Endothelial cell of umbilical vein (primary cell): ENCODE data around the gene MAST4. TPM values are rescaled to one million over a fixed set of nuclear protein-coding genes. Genes with fewer than 3 reads are reported as not detected.
A peak's percentile ranks its signal among the peaks of the same experiment; 100 is the strongest.

Source experiments
- BruUV-seq: library from RNA; stranded (reverse); fragments of 400-500 nt; replicated peaks from 2 replicates; lab custom pipeline; 2021; lab: Mats Ljungman, UMichigan
- CTCF ChIA-PET: fragments of 300-600, 350-600 bp; sonication (Branson Sonifier 250); formaldehyde crosslinking; loops from one replicate; lab custom pipeline; 2021; ENCODE audit warnings: antibody characterized with exemption, inconsistent platforms; lab: Charles Lee
- POLR2A ChIA-PET: fragments of 300-600, 350-600 bp; sonication (Branson Sonifier 250); formaldehyde crosslinking; loops from one replicate; lab custom pipeline; 2021; ENCODE audit warnings: antibody characterized with exemption, inconsistent platforms; lab: Charles Lee
- DNase-seq: peaks from one replicate; pipeline ENCODE4 v3.0.0-alpha.2; 2011; ENCODE audit warnings: low read depth, low spot score
- FAIRE-seq: peaks from 2 replicates; lab custom pipeline; 2011; peaks lifted over from hg19 to GRCh38; lab: Jason Lieb, UNC
- H2AFZ ChIP-seq: 2 replicates; pipeline ENCODE4 v1.6.0; 2012; ENCODE audit warnings: low read depth, low read length, control low read depth, inconsistent platforms
- H3K27ac ChIP-seq: 2 replicates; pipeline ENCODE4 v1.5.1; 2011; ENCODE audit warnings: low read depth, mild to moderate bottlenecking, control low read depth, low read length, moderate library complexity; ENCODE audit not compliant: insufficient read depth
- H3K27me3 ChIP-seq, 2 experiments: 2 replicates each; pipeline versions ENCODE4 v1.6.0 to v1.6.1; 2011; ENCODE audit warnings: low read length in 2 of 2, mixed read lengths in 1 of 2; ENCODE audit not compliant: control insufficient read depth in 2 of 2, insufficient read depth in 2 of 2
- H3K36me3 ChIP-seq, 2 experiments: 2 replicates in 1 of 2; 3 replicates in 1 of 2; pipeline ENCODE4 v1.5.1; 2011; ENCODE audit warnings: low read length in 2 of 2, mild to moderate bottlenecking in 1 of 2, moderate library complexity in 1 of 2; ENCODE audit not compliant: control insufficient read depth in 2 of 2, insufficient read depth in 2 of 2; ENCODE audit errors: extremely low read depth in 1 of 2
- H3K4me1 ChIP-seq: 3 replicates; pipeline ENCODE4 v1.5.1; 2011; ENCODE audit warnings: mild to moderate bottlenecking, low read length; ENCODE audit not compliant: control insufficient read depth, insufficient read depth; ENCODE audit errors: extremely low read depth
- H3K4me2 ChIP-seq: 2 replicates; pipeline ENCODE4 v1.6.1; 2011; ENCODE audit warnings: low read length, control low read depth, mixed read lengths; ENCODE audit not compliant: insufficient read depth
- H3K4me3 ChIP-seq, 3 experiments: fragments of 200-600 bp in 1 of 3; sonication (generic), shearing (Covaris generic) in 1 of 3; replicated peaks in 1 of 3; 2 replicates each; pipeline ENCODE4 v1.5.1; 2011 to 2016; ENCODE audit warnings: control low read depth in 3 of 3, low read length in 3 of 3, mild to moderate bottlenecking in 2 of 3, inconsistent platforms in 1 of 3, low read depth in 1 of 3, moderate library complexity in 1 of 3; ENCODE audit not compliant: insufficient read depth in 1 of 3
- H3K79me2 ChIP-seq: 2 replicates; pipeline ENCODE4 v1.6.0; 2012; ENCODE audit warnings: low read length, inconsistent platforms; ENCODE audit not compliant: control insufficient read depth, insufficient read depth
- H3K9ac ChIP-seq: replicated peaks from 2 replicates; pipeline ENCODE3; 2011; ENCODE audit warnings: low read length, control low read depth; ENCODE audit not compliant: insufficient read depth; ENCODE audit errors: extremely low read depth
- H3K9me1 ChIP-seq: replicated peaks from 3 replicates; pipeline ENCODE4 v1.6.0; 2011; ENCODE audit warnings: mild to moderate bottlenecking, low read length; ENCODE audit not compliant: control insufficient read depth, insufficient read depth; ENCODE audit errors: extremely low read depth
- H3K9me3 ChIP-seq: replicated peaks from 2 replicates; pipeline ENCODE4 v1.5.1; 2012; ENCODE audit warnings: low read length, inconsistent platforms; ENCODE audit not compliant: control insufficient read depth, insufficient read depth
- H4K20me1 ChIP-seq: replicated peaks from 2 replicates; pipeline ENCODE3; 2011; ENCODE audit warnings: mild to moderate bottlenecking, low read length; ENCODE audit not compliant: control insufficient read depth, insufficient read depth; ENCODE audit errors: extremely low read depth
- CTCF ChIP-seq, 2 donors: IDR thresholded peaks; 1 replicate in 1 of 2; 2 replicates in 1 of 2; pipeline ENCODE4 v1.5.1; 2011; ENCODE audit warnings: low read length in 2 of 2, mild to moderate bottlenecking in 2 of 2, moderate library complexity in 2 of 2, control low read depth in 1 of 2, inconsistent platforms in 1 of 2, low read depth in 1 of 2; ENCODE audit not compliant: insufficient read depth in 1 of 2; ENCODE audit errors: extremely low read depth in 1 of 2
- EZH2 ChIP-seq: IDR thresholded peaks from 2 replicates; pipeline ENCODE4 v1.6.1; 2012; ENCODE audit warnings: borderline replicate concordance, low read depth, mild to moderate bottlenecking, moderate library complexity, low read length, inconsistent platforms; ENCODE audit not compliant: severe bottlenecking
- FOS ChIP-seq: IDR thresholded peaks from 2 replicates; pipeline ENCODE4 v1.6.1; 2011; ENCODE audit warnings: mild to moderate bottlenecking, low read length, moderate library complexity, borderline replicate concordance; ENCODE audit not compliant: insufficient read depth
- GATA2 ChIP-seq: IDR thresholded peaks from 2 replicates; pipeline ENCODE4 v1.7.0; 2011; ENCODE audit warnings: low read depth, mild to moderate bottlenecking, moderate library complexity, mixed read lengths, low read length; ENCODE audit not compliant: insufficient read length, insufficient read depth
- JUN ChIP-seq: IDR thresholded peaks from 2 replicates; pipeline ENCODE4 v1.6.1; 2011; ENCODE audit warnings: borderline replicate concordance, low read depth; ENCODE audit not compliant: insufficient read length, insufficient read depth
- MAX ChIP-seq: IDR thresholded peaks from 2 replicates; pipeline ENCODE4 v1.6.1; 2011; ENCODE audit not compliant: insufficient read depth, insufficient read length
- MYC ChIP-seq: IDR thresholded peaks from one replicate; pipeline ENCODE4 v1.6.1; 2011; ENCODE audit warnings: mild to moderate bottlenecking, low read depth, low read length
- POLR2A ChIP-seq: IDR thresholded peaks from 2 replicates; pipeline ENCODE4 v1.6.1; 2012; ENCODE audit warnings: low read depth, mild to moderate bottlenecking, control low read depth, low read length
- POLR2AphosphoS5 ChIP-seq: IDR thresholded peaks from 2 replicates; pipeline ENCODE4 v1.6.1; 2012; ENCODE audit warnings: low read depth, mild to moderate bottlenecking, control low read depth, low read length, moderate library complexity; ENCODE audit not compliant: insufficient read depth
- dilution Hi-C: fragments of 300-500 bp; cut with MboI; formaldehyde crosslinking; loops from one replicate; pipeline ENCODE4 v1.15.0; 2019; ENCODE audit warnings: low sequenced_read_pairs; ENCODE audit not compliant: extremely low pct_ligation_motif_present
- intact Hi-C: fragments of 100-400 bp; cut with micrococcal nuclease; formaldehyde crosslinking; loops from one replicate; pipeline ENCODE4 v1.10.0; 2022
- polyA plus RNA-seq, 4 experiments: library from polyadenylated mRNA; depleted of rRNA in 3 of 4; stranded (reverse) in 3 of 4; unstranded in 1 of 4; fragments of >200 nt; gene quantifications; 2 replicates each; pipeline versions ENCODE4 v1.2.1 to v1.2.3, GENCODE V29; 2011 to 2012; ENCODE audit warnings: missing spikeins in 1 of 4
- total RNA-seq: library from RNA; stranded (reverse); gene quantifications from 2 replicates; pipeline ENCODE4 v1.2.3, GENCODE V29; 2021

MAST4 gene
- total and polyA plus RNA-seq, 2 donors (not counting 3 experiments of a cell fraction or from before 2014, with no cell fraction given) = 40.2 to 116 TPM

GRCh38 chr5:67063791-67064190 lies 467.6 kb downstream of the MAST4 start:
- peaks cover 52% of the 10 kb centered on the region for H3K79me2 ChIP-seq
- TF ChIP-seq FOS (peak; percentile 85), JUN (peak; percentile 82), CTCF (IDR thresholded peaks at IDR 0.05; ENCODE audit: extremely low read depth in 1 of 2, insufficient read depth in 1 of 2, low read depth in 1 of 2, low read length in 2 of 2) (no peak)
- no peaks in the 10 kb centered on the region for H4K20me1 ChIP-seq
- DNase-seq = peak; percentile 84
- H3K4me2 ChIP-seq = peak overlapping the region; percentile 69
- dilution Hi-C loops (no loop called here), intact Hi-C loops (loop anchor here (1.0 kb wide), 2 partner anchors 48 to 59 kb away; no protein-coding TSS in a partner anchor)
- H3K4me1 ChIP-seq = peaks cover 55% of the 10 kb centered on the region
- H3K27me3 ChIP-seq = no peaks in the 10 kb centered on the region
- CTCF ChIA-PET = interaction anchor here (0.7 to 1.0 kb wide), 3 partner anchors 18 to 53 kb away, joined by 3 read pairs; no protein-coding TSS in a partner anchor
- no peaks in the 10 kb centered on the region for H3K9me3 ChIP-seq
- no peaks in the 10 kb centered on the region for H3K9me1 ChIP-seq
- H3K27ac ChIP-seq = peak overlapping the region; percentile 94
- peak; percentile 84 for FAIRE-seq
- H3K36me3 ChIP-seq = peaks cover 4 to 6% of the 10 kb centered on the region in 2 experiments
- no peak overlapping the region for H2AFZ ChIP-seq
- H3K4me3 ChIP-seq = no peak overlapping the region
- BruUV-seq = no TSS peak
- H3K9ac ChIP-seq = peak overlapping the region; percentile 73
- POLR2A ChIA-PET = no interaction called here

- ChIA-PET CTCF (interaction anchor here (0.7 to 3.9 kb wide), 3 partner anchors 9 to 78 kb away, joined by 3 to 12 read pairs (median 4); no protein-coding TSS in a partner anchor), POLR2A (no interaction called here)
- BruUV-seq = no TSS peak
- DNase-seq = no peak
- no peak overlapping the region for H3K4me2 ChIP-seq
- H3K9me3 ChIP-seq = no peaks in the 10 kb centered on the region
- H3K27me3 ChIP-seq = no peaks in the 10 kb centered on the region
- H3K9me1 ChIP-seq = no peaks in the 10 kb centered on the region
- no peak overlapping the region for H3K27ac ChIP-seq
- no peak overlapping the region for H3K9ac ChIP-seq
- peaks cover 7 to 8% of the 10 kb centered on the region in 2 experiments for H3K36me3 ChIP-seq
- no peaks in the 10 kb centered on the region for H4K20me1 ChIP-seq
- dilution Hi-C loops (no loop called here), intact Hi-C loops (no loop called here)
- peaks cover 45% of the 10 kb centered on the region for H3K4me1 ChIP-seq
- TF ChIP-seq POLR2A (no peak), JUN (no peak), MAX (no peak), CTCF (IDR thresholded peaks at IDR 0.05; ENCODE audit: extremely low read depth in 1 of 2, insufficient read depth in 1 of 2, low read depth in 1 of 2, low read length in 2 of 2) (no peak), MYC (no peak), EZH2 (no peak), POLR2AphosphoS5 (no peak), GATA2 (no peak), FOS (no peak)
- FAIRE-seq = no peak
- no peak overlapping the region for H2AFZ ChIP-seq
- no peak overlapping the region for H3K4me3 ChIP-seq
- peaks cover 58% of the 10 kb centered on the region for H3K79me2 ChIP-seq
These were observed 469.0 kb downstream of the MAST4 start for GRCh38 chr5:67065237-67065636.
